GM21717 (cell line): ENCODE measurements around the gene CCNL1.

Experiments used
- ATAC-seq: cut with Tn5 transposase; IDR thresholded peaks from one replicate; pipeline ENCODE4 v1.9.1; 2021; ENCODE audit warnings: mild to moderate bottlenecking, moderate library complexity; ENCODE audit not compliant: unreplicated experiment

CCNL1 gene

DNA sequence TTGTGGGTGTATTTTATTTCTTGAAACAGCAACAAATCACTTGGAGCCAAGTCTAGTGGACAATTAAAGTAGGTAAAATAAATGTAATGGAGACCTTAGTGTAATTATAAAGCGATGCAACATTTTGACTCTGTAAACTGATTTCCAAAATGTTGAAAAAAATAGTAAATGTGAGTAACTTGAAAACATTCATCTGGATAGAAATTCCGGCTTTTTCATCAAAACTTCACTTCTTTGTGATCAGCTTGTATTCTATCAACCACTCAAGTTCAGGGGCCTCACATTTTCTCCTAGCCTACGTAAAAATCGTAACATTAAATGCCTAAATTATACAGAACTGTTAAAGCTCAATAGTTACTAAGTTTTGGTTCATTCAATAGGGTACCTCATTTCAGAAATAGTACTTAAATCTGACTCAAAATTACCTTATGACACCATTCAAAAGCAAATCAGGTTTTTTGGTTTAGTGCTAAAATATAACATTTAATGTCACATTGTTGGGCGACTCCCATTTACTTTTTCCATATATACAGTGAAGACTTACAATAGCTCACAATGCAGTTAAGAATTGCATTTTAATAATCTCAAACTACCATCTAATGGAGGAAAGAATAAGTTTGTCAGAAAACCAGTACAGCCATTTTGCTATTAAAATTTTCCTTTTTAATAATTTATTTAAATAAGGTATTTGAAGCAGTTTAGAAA, 12.7 kb downstream of the CCNL1 start:
- no peak for ATAC-seq

DNA sequence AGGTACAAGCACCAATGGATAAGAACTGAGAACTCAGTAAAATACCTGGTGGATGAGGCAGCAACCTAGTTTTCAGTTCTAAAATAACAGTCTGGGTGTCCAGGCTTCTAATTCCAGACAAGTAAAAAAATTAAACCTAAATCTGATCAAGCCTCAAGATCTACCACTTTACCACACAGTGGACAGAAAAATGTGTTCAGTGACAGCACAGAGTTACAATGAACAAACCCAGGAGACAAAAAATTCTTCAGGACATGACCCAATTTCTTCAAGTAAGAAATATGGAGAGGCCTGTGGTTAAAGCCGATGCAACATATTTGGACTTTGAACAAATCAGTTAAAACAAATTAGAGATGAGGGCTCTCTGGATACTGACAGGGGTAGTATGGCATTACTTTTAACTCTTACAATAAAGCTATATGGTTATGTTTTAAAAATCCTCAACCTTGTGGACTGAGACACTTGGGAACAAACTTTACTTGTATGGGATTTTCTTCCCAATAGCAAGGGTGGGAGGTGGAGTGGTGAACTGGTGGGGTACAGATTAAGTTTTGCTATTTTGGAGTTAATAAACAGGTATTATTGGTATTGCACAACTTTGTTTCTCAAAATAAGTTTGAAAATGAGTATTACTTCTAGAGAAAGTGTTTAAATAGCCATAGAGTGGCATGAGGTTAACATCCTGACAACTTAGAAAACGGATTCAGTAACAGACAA, 14.2 kb downstream of the CCNL1 start:
- no peak for ATAC-seq

DNA sequence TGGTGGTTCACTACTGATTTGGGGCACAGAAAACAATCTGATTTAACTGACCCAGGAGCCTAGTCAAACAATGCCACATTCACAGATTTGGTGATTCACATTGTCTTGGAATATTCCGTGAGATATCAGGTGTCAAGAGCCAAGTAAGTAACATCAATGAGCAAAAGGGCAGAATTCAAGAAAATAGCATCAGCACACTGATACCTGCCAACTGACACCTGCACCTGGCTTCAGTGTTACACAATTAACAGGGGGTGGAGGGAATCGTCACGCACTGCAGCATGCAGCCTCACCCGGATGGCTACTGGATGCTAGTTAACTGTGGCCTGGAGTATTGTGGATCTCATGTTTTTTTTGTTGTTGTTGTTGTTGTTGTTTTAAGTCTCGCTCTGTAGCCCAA, 17.6 kb downstream of the CCNL1 start:
- ATAC-seq = no peak

DNA sequence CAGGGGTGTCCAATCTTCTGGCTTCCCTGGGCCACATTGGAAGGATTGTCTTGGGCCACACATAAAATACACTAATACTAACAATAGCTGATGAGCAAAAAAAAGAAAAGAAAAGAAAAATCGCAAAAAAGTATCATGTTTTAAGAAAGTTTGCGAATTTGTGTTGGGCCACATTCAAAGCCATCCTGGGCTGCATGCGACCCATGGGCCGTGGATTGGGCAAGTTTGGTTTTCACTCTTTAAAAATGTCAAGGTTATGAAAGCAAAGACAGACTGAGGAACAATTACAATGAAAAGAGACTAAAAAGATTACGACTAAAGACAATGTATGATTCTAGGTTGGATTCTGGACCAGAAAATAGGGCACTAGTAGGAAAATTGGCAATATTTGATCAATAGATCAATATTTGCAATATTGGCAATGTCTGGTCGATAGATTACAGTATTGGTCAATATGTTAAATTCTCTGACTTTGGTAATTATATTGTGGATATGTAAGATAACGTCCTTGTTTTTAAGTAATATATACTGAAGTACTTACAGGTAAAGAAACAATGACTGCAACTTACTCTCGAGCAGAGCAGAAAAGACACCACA, 19.9 kb downstream of the CCNL1 start:
- ATAC-seq = no peak

DNA sequence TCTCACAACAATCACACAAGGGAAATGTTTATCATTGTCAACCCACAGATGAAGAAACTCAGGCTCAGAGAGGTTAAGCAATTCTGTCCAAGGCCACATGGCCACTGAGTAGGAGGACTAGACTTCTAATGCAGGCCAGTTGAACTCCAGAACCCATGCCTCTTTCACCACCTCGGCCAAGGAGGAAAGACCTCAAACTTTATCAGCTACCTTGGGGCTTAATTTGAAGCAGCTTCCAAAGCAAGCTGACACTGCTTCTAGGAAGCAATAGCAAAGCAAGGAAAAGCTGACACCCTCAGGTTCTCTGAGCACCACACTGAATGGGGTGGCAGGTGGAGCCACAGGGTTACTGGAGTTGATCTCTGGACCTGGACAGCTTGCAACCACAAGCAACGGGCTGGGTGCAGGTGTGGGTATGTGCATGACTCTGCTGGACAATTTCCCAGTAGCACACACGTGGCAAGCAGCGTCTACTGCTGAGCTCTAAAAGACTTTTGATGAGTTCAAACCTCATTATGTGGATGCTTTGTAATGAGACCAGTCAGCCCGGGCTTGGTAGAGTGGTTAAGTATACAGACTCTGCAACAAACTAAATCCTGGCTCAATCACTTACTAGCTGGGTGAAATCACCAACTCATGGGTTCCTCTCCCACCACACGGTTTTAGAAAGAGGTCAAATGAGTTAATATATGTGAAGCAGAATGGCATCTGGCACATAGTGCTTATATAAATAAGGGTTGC, 23.1 kb downstream of the CCNL1 start:
- no peak for ATAC-seq

DNA sequence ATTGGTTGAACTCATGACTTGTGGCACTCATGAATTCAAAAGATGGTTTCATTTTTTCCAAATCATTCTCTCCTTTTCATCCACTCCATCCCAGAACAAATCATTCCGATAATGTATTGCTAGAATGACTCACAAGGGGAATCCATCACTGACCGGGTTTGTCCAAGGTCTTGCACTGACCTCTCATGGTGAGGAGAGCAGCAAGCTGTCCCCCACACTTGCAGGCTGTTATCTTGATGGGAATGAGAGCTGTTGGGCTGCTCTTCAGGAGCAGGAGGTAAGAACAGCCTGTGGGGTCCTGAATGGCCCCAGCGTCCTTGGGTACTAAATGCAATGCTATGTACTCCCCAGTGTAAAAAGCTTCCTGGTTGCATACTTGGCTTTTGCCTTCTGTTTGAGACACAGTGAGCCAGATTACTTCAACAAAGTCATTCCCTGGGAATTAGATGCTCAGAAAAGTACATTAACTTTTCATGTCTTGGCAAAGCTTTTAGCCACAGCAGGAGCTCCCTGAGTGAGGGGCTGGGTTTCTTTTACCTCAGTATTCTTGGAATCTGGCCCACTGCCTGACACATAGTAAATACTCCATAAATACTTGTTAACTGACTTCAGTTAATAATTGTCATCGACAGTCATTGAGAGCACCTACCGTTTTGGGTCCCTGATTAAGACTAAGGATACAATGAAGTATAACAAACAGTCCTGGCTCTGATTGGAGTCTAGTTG, 24.1 kb downstream of the CCNL1 start:
- no peak for ATAC-seq

DNA sequence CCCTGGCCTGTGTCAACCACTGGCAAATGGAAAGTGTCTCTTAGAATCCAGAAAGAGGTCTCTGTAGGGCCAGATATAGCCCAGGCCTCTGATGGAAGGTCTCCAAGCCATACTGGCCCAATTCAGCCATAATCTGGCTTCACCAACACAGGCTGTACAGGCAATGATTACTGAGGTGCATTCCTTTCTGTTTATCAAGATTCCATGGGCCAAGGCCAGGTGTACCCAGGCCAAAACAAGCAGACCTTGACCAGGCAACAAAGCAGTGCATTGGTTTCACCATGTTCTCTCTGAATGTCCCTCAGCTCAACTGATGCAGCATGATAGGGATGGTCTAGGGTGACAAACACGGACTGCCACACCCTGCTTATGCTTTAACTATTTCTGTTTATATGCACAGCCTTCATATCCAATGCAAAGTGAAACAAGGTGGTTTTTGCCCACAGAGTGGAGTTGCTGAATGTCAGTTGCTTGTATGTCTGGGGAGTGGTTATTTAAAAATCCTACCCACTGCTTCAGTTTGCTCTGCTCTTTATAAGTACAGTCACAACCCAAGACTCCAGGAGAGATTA, 25.2 kb downstream of the CCNL1 start:
- ATAC-seq = no peak

DNA sequence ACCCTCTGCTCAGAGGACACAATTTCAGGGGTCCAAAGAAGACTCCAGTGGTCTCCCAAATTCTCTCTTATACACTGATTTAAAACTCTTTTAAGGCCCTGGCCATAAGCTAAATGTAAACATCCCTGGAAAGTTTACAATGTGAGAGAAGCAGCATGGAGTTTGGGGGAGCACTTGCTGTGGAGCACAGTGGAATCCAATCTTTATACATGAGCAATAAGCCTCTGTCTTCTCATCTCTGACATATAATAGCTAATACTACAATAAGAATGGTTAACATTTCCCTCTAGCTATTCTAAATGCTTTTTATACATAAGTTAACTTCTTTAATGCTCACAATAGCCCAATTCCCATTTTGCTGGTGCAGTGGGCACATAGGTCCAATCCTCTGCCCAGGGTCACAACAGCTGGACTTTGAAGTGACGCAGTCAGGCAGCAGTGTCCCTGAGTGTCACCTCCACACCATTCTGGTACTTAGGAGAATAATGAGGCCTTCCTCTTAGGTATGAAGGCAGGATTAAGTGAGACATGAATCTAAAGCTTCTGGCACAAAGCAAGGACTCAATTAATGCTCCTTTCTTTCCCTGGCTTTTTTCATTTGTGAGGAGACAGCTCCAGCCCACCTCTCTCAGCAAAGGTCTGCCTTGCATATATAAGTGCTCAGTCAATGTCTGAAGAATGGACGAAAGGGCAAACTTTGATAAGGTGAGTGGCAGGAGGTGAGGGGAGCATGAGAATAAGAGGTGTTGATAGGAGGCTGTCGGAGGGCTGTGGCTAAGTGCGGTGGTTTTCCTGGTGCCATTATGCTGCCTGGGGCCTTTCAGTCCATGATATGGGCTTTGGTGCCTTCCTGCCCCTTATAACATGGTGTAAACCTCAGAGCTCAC, 26.3 kb downstream of the CCNL1 start:
- no peak for ATAC-seq

DNA sequence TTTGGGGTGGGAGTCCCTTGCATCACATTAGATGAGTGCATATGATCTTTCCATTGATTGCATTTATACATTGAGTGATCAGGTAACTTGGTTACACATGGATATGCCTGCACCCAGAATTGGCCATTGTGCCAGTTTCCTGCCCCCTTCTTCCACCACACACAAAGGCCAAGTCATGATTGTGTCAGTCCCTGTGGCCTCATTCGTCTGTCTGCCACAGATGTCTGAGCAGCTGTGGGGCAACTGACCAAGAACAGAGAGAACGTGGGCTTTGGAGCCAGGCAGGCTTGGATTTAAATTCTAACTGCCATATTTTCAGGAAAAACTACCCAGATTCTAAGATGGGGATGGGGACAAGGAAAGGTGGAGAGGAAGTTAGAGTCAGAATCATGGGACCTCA, 27.0 kb downstream of the CCNL1 start:
- ATAC-seq = no peak

DNA sequence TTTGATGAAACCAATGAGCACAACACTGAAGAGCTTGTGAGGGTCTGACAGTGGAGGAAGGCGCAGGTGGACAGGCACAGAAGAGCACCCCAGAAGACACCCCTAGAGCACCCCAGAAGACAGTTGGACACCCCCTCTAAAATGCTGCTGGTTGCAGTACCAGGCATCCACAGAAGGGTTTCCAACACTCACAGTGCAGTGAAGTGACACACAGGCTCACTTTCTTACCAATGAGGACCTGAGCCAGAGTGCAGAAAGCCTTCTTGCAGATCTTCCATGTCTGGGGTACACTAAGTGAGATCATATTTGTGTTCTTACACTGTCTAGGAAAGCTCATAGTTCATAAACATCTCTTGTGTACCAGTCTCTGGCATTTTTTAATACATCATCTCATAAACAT, 27.6 kb downstream of the CCNL1 start:
- no peak for ATAC-seq

DNA sequence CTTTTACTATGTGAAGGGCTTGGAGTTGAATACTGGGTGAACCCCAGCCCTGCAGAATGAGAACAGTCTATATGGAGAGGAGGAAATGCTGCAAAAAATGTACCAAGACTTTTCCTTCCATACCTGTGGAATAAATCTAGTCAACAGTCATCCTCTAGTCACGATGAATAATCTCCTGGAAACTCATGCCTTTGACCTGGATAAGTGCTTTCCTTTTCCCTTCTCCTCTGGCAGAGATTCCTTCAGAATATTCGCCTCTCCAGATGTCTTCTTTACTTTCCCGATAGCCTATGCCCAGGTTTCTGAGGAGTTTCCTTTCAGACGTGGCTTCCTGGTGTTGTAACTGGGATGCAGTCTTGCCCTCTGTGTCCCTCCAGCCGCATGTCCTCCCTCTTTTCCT, 28.1 kb downstream of the CCNL1 start:
- no peak for ATAC-seq

DNA sequence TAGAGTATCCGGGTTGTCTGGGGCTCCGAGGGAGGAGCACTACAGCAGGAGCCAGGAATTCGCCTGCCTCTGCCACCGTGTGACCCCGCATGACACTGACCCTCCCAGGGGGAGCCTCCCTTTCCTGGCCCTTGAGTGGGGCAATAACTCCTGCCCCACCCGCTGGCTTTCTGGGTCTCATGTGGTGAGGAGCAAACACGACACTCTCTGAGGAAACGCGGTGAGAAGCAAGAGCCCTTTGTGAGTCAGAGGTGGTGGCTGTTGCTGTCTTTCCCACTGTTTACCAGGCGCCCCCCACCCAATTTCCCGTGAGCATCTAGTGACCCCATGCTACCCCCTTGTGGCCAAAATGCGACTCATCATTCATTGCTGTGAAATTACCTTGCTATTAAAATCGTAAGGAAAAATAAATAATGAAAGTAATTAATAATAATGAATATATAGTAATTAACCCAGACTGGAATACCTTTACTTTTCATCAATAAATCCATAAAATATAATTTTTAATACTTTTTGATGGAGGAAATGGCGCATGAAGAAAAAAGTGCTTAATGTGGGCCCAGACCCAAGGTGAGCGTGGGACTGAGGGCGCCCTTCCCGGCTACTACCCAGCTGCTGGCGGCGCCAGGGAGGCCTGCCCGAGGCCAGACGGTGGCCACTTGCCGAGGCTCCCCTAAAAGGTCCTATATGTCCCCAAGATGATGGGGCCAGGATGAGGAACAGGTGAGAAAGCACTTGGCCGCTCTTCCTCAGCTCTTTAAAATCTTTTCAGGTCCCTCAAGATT, 29.3 kb downstream of the CCNL1 start:
- no peak for ATAC-seq

DNA sequence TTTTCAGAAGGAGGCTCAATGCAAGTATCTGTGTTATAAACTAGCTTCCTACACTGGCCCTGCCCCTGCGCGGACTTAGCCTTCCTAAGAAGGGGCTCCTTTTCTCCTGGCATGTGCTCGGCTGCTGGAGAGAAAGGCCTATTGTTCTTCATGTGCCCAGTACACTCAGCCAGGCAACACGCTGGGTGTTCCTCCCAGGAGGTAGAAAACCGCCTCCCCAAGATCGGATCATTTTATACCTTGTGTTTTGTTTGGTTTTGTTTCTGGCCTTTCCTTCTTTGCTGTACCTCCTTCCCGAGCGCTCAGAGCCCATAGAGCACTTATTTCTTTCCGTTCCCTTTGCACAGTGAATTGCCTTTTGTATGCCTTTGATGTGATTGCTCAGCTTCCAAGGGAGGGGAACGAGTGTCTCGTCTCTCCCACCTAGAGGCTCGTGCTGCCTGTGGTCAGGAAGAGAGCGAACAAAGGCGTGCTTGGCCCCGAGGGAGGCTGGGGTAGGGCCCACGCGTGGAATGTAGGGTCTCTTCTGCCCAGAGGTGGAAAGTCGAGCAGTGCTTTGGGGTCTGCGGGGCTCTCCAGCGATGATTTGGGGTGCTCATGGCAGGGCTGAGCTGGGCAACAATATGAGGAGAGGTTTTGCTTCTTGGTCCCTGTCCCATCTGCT, 30.0 kb downstream of the CCNL1 start:
- no peak for ATAC-seq

DNA sequence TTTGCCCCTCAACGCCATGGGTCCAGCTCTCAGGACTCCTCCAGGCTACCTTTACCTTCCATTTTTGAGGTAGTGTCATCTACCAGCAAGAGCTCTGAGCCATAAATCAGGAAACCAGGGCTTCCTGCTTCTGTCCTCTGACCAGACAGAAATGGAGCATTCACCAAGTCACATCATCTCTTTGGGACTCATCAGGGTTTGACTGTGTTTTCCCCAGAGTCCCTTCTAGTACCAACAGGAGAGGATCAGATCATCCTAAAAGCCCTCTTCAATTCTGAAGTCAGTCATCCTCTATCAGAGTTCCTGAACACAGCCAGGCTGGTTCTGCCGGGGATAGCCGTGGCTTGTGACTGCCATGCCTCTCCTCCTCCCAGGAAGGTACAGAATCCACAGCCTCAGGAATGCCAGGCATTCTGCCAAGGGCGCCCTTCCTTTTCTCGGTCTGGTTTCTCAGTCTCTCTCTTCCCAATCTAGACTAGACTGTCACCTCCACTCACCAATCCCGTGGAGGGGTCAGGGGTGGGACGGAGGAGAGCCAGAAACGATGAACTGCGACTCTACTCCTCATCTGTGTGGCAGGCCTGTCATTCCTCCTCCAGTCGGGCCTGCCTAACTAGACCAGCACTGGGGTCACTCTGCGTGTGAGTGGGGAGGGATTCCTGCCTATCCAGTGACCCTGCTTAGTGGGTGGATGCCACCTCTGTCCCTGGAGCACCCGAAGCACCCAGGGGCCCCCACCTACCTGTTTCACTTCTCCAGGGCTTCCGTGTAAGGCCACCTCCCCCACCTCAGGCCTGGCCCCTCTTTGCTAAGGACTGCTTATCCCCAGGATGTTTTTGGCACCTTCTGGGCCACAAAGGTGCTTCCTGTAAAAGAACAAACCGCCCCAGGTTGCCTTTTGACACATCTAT, 30.9 kb downstream of the CCNL1 start:
- peak; percentile 18 for ATAC-seq

DNA sequence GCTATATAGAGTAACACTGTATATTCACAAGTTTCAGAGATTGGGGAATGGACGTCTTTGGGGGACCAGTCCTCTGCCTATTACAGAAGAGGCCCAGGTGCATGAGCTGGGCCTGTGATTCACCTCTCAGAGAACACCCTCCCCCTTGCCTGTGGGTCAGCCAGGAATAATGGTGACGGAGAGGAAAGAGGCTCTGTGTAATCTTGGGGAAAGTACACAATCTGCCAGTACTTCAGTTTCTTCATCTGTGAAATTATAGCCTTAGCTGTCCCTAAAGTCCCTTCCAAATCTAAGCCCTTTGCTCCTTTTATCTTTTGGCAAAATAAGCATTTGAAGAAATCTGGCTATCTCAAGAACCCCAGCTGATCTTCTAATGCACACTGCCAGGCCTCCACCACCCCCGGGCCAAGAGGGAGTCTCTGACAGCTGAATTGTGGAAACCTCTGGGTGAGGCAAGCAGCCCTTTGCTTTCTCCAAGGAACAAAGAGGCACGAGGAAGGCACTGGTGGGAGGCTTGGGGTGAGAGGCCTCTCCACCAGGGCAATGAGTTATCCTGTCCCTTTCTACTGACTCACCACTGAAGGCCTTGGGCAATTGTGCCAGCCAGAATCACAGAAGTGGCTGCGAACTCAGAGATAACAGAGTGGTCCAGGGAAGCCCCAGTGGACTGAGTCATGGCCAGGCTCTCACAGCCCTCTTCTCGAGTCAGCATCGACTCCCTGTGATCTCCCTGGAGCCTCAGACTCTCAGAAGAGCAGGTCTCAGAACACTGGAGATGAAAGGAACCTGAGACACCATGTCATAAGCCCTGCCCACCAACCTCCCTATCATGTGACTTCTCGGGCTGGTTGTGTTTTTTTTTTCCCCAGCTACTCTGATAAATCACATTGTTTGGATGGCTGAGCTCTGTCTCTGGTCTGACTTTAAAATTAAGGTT, 31.8 kb downstream of the CCNL1 start:
- peak; percentile 70 for ATAC-seq

DNA sequence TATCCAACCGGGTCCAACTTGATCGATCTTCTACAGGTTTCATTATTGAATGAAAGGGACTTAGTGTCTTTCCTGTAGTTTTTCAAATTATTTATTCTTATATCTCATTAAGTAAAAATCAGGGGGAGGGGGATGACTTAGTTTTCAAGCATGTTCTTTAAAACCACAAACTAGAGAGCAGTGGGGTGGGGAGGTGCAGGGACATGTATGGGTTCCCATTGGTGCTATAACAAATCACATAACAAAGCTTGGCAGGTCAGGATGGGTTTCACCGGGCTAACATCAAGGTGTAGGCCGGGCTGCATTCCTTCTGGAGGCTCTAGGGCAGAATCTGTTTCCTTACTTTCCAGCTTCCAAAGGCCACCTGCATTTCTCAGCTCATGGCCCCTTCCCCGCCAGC, 32.7 kb downstream of the CCNL1 start:
- ATAC-seq = no peak
